ENCODE data around the gene RBM38.
"Not testable (repeated sequence)": the region's sequence is repeated elsewhere in the genome, so short reads cannot be mapped to it uniquely, and the experiment has no call there.

The RBM38 gene
- 101 to 150 reads per million in 2 experiments for total RNA-seq

DNA sequence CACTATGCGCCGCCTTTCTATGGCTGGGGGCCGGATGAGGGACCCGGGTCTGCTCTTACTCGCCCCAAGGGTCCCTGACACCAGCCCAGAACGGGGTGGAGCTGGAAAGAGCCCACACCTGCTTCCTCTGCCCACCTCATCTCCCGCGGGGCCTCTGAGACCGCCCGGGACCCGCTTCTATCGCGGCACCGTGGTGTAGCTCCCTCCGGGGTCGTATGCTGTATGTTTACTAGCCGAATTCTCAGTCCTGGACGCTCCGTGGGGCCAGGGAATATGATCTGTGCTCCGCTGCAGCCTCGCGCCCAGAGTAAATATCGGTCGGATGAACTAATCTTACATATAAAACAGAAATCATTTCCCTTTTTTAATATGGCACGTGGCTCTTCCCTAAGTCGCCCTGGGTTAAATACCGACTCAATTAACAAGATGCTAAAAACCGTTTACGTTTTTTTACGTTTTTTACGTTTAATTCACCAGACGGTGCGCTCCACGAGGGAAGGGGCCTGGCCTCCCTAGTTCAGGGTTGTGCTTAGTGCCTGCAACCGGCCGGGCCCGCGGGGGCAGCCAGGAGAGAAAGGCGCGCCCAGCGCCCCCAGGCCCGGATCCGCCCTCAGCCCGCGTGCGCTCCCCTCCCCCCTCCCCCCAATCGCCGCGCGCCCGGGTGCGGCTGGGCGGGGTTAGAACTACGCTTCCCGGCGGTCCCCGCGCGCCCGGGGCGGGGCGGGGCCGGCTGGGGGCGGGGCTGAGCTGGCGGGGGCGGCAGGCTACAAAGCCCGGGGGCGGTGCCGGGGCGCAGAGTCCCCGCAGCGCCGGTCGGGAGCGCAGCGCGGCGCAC is at the start of gene RBM38:
RBM38 (plus strand) TSS at position 793 of the 835 bp plus-strand sequence. CDS start 186 bp downstream, outside the sequence.
- DNase-seq (ENCODE audit: low read depth), result peak; percentile 64

DNA sequence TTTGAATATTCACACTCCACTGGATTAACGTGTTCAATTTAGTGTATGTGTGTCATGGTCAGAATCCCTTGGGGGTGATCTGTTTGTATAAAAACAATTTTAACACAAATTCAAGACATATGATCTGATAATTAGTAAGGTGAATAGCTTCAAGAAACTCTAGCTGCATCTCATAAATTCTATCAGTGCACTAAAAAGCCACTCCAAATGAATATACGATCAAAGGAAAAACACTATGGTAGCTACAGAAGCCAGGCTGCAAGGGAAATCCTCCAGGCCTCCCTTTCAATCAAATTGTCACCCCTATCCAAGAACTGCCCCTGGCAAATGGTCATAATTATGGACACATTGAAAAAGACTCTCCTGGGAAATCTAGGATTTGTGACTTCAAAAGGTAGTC is 49.5 kb upstream of the RBM38 start:
- DNase-seq (ENCODE audit: low read depth), result no peak

DNA sequence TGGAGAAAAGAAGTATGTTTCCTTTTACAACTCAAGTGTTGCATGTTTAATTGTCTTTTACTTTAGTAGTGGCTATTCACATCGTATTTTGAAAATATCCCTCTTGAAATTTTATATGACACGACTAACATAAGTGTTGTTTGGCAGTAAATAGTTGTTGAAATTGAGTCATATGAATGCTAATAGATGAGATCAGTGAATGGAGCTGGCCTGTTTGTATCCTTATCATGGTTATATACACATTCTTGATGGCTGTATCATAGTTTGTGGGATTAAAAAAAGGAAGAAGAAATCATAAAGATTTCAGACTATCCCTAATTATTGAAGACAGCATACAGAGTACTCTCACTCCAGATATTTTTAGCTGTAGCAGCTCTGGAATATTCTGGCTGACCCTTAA is 48.4 kb upstream of the RBM38 start:
- no peak for DNase-seq (ENCODE audit: low read depth)

DNA sequence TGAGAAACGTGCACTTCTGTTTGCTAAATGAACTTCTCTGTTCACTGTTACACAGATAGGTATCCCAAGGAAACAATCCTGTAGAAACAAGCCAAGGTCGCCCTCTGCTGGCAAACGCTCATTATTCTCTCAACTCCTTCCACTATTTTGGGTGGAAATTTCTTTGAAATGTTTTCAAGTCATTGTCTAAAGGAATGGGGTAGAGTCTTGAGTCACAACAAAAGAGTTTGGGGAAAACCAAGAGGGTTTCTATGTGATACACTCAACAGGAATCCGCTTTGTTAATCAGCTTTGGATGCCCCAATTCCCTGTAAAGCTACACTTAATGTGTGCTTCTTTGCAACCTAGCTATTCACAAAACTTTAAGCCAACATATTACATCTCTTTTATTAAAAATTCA is 44.7 kb upstream of the RBM38 start:
- peak; percentile 51 for DNase-seq (ENCODE audit: low read depth)

DNA sequence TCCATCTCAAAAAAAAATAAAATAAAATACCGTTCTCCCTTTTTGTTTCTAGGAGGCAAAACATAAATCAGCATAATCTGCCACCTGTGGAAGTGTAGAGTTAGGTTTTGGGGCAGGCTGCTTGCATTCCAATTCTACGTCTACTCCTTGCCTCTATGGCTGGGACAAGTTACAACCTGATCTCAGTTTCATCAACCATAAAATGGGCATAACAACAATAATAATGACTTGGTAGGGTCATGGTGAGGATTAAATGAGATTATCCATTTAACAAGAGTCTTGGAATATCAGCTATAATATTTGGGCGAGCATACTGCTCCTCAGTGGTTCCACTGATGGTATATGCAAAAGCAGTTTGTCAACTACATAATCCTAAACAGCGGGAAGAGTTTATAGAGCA is 43.8 kb upstream of the RBM38 start:
- no peak for DNase-seq (ENCODE audit: low read depth)

DNA sequence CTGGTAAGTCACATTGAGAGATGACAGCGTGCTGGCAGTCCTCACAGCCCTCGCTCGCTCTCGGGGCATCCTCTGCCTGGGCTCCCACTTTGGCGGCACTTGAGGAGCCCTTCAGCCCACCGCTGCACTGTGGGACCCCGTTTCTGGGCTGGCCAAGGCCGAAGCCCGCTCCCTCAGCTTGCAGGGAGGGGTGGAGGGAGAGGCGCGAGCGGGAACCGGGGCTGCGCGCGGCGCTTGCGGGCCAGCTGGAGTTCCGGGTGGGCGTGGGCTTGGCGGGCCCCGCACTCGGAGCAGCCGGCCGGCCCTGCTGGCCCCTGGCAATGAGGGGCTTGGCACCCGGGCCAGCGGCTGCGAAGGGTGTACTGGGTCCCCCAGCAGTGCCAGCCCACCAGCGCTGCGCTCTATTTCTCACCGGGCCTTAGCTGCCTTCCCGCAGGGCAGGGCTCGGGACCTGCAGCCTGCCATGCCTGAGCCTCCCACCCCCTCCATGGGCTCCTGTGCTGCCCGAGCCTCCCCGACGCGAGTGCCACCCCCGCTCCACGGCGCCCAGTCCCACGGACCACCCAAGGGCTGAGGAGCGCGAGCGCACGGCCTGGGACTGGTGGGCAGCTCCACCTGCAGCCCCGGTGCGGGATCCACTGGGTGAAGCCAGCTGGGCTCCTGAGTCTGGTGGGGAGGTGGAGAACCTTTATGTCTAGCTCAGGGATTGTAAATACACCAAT is 42.8 kb upstream of the RBM38 start:
- not testable (repeated sequence) for DNase-seq (ENCODE audit: low read depth)

DNA sequence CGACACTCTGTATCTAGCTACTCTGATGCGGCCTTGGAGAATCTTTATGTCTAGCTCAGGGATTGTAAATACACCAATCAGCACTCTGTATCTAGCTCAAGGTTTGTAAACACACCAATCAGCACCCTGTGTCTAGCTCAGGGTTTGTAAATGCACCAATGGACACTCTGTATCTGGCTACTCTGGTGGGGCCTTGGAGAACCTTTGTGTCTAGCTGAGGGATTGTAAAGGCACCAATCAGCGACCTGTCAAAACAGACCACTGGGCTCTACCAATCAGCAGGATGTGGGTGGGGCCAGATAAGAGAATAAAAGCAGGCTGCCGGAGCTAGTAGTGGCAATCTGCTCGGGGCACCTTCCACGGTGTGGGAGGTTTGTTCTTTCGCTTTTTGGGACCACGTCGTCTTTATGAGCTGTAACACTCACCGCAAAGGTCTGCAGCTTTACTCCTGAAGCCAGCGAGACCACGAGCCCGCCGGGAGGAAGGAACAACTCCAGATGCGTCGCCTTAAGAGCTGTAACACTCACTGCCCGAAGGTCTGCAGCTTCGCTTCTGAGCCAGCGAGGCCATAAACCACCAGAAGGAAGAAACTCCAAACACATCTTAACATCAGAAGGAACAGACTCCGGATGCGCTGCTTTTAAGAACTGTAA is 42.1 kb upstream of the RBM38 start:
- not testable (repeated sequence) for DNase-seq (ENCODE audit: low read depth)

DNA sequence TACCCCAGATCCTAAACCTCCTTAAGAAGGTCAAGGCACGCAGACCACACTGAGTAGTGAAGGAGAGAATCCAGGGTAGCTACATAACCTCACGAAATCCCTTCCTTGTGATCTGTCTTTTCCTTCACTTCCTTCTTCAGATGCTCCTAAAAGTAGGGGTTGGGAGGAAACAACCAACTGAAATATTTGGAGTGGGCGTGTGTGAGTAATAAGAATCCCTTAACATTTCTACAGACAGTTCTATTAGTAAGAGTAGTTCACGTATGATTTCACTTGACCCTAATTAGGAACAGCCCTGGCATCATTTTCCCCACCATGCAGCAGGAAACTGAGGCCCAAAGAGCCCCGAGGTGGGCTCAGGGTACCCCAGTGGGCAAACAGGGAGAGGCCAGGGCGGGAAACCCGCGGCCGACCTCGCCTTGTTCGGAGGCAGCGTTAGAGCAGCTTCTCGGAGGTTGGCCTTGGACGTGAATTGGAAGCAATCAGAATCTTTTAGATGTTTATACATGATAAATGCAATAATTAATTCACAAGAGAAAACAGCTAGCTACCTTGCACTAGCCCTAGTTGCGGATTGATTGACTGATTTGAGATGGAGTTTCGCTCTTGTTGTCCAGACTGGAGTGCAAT is 41.0 kb upstream of the RBM38 start:
- no peak for DNase-seq (ENCODE audit: low read depth)

DNA sequence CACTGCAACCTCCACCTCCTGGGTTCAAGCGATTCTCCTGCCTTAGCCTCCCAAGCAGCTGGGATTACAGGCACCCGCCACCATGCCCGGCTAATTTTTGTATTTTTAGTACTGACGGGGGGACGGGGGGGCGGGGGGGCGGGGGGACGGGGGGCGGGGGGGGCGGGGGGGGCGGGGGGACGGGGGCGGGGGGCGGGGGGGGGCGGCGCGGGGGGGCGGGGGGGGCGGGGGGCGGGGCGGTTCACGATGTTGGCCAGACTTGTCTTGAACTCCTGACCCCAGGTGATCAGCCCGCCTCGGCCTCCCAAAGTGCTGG is 40.5 kb upstream of the RBM38 start:
- not testable (repeated sequence) for DNase-seq (ENCODE audit: low read depth)

DNA sequence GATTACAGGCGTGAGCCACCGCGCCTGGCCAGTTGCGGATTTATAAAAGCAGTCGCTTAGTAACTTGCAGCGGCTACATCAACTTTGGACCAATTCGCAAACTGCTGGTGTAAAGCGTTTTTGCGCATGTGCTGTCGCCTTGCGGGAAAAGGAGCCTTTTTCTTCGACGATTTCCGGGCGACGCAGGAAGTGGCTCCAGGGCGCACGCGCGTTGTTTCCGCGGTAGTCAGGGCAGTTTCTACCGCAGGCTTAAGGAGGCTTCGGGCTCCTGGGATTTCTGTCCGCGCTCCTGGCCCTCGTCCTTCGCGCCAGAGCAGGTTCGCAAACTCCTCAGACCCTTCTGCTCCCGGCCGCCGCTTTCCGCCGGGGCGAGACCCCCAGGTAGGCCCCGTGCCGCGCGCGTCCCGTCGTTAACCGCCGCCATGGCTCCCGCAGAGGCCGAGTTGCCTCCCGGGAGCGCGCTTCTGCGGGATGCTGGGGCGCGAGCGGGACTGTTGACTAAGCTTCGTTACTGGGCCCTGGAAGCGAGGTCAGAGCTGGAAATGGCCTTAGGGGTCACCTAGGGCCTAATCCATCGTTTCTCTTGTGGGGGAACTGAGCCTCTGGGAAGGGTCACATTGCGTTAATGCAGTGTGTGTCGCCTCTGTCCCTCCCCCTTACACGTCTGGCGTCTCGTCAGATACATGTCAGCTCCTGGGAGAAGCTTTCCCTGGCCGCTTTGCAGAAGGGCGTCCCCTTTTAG is 40.0 kb upstream of the RBM38 start, which contains the start of gene RAE1:
RAE1 (plus strand) TSS at position 214 of the 742 bp plus-strand sequence. CDS start 2,784 bp downstream, outside the sequence.
- DNase-seq (ENCODE audit: low read depth), result peak; percentile 87

DNA sequence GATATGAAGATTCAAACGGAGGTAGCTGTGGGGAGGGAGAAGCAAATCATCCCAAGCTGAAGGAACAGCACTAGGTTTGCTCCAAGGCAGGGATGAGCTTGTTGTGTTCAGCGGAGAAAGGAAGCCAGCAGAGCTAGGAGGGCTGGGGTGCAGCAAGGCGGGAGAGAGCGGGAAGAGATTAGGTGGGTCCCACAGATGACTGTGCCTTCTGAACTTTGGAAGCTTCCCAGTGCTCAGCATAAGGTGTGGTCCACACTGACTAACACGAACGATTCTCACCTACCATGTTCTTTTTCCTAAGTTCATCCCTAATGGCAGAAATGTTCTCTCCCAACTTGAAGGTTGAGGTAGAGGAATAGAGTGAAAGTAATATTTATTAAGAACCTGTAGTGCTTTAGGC is 38.9 kb upstream of the RBM38 start:
- no peak for DNase-seq (ENCODE audit: low read depth)

DNA sequence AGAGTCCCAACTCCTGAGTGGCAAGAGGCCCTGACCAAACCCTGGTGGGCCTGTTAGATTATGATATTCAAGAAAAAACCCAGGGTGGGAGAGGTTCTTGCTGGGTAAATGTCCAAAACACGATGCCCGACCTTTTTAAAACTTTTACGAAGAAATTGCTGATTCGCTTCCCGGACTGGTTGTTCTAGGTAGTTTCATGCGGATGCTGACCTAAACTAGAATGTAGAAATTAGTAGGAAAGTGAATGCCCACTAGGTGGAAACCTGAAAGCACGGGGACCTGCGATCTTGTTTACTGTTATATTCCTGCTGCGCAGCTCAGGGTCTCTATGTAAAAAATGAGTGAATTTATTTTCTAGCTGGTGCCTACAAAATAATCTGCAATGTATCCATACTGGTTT is 37.8 kb upstream of the RBM38 start:
- DNase-seq (ENCODE audit: low read depth), result no peak

DNA sequence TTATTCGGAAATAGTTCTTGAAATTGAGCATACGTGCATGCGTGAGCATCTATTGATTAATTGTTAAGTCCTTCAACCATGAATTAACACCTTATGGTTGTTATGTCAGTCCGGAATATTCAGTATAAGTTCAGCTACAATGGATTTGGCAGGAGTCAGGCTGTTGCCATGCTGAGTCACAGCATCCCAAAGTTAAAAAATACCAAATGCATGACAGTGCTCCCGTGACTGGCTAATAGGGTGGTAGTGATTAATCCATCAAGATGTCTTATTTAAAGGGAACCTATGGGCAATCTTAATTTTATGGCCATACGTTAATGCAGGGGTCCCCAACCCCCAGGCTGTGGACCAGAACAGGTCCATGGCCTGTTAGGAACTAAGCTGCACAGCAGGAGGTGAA is 29.7 kb upstream of the RBM38 start:
- DNase-seq (ENCODE audit: low read depth), result no peak

DNA sequence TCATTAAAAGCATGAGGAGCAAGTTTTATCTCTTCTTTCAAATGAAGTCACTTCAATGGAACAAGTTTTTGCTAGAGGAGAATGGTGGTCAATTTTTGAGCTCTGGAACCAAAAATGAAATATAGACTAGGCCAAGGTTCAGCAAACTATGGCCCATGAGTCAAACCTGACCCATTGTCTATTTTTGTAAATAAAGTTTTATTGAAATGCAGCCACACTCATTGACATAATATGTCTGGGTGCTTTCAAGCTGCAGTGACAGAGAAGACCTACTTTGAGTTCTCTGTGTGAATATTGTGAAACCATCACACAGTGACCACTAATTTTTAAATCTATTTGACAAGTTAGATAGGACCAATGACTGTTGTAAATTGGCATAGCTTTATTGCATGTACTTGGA is 26.7 kb upstream of the RBM38 start:
- DNase-seq (ENCODE audit: low read depth), result no peak

DNA sequence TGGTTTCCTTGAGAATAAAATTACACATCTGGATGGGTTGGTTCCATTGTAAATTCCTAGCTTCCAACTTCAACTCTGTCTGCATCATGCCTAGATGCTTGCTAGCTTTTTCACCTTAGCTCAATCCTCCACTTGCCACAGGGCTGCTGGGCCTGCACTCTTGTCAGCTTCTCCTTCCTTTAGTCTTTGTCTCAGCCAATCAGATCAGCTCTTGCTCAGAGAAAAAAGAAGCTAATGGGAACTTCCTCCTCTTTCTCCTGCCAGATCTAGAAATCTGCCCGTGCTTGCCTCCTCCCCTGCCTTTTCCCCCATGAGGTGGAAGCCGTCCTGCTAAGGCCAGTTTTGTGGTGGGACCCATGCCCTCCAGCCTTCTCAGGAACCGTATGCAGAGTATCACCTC is 21.6 kb upstream of the RBM38 start:
- no peak for DNase-seq (ENCODE audit: low read depth)

DNA sequence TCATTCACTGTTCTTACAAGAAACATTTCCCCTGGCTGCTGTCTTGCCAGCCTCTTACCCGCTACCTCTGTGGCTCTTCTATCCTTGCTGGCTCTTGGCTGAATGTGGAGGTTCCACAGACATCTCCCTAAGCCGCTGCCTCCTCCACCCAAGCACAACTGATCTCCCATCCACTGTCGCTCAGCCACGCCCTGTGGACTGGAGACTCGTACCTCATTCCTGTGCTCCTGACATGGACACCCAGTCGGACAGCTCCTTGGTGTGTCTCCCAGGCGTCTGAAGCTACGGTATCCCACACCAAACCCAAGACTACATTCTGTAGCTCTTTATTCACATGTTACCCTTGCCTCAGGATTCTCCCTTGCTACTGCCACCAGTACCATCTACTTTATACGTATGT is 20.9 kb upstream of the RBM38 start:
- no peak for DNase-seq (ENCODE audit: low read depth)

DNA sequence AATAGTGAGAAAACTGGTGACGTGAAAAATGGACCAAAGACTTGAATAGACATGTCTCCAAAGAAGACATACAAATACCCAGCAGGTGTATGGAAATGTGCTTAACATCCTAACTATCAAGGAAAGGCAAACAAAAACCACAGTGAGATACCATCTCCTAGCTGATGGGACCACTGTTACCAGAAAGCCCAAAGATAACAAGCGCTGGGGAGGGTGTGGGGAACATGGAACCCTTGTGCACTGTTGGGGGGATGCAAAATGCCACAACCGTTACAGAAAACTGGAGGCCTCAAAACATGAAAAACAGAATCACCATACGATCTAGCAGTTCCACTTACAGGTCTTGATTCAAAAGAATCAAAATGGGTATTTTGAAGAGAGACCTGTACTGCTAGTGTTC is 19.8 kb upstream of the RBM38 start:
- no peak for DNase-seq (ENCODE audit: low read depth)

DNA sequence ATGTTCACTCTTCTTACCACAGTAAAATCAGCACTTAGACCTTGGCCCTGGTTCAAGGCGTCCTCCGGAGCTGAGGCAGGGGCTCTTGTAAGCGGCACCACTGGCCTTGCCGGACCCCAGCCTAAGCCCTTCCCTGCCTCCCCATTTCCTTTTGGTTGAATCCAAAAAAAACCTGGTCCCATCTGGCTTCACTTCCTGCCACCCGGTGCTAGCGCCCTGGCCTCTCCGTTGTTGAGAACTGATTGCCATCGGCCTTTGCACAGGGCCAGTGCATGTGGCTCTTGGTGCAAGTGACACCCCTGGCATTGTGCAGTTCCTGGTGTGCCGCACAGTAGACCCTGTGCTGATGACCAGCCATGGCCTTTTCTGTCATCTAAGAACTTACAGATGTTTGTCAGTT is 19.0 kb upstream of the RBM38 start:
- no peak for DNase-seq (ENCODE audit: low read depth)

DNA sequence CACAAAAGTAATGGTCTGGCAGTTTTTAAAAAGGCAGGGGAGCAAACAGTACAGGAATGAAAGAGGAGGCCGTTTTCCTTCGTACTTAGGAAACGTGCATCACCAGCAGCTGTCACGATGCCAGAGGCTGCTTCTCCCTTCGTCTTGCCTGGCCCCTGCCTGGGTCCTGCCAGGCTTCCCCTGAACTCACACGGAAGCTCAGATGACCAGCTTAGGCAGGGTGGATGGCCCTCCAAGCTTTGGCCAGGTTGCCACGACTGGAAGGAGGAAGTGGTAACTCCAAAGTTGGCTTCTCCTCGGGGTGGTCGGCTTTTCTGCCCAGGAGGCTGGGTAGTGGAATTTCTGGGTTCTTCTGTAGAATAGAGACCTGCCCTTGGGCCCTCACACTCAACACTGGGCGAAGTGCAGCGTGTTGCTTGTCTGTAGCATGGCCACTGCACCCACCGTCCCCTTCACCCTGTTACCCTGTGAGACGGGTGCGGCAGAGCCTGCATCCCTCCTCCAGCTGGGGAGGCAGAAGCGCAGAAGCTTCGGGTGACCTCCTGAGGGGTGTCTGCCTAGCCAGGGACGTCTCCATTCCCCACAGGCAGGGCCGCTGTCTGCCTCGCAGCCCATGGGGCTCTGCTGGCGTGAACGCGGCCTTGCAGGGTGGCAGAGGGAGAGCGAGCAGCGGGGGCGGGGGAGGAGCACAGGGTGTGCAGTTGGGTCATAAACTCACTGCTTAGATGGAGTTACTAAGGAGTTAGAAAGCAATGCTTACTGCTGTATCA is 18.4 kb upstream of the RBM38 start:
- no peak for DNase-seq (ENCODE audit: low read depth)

DNA sequence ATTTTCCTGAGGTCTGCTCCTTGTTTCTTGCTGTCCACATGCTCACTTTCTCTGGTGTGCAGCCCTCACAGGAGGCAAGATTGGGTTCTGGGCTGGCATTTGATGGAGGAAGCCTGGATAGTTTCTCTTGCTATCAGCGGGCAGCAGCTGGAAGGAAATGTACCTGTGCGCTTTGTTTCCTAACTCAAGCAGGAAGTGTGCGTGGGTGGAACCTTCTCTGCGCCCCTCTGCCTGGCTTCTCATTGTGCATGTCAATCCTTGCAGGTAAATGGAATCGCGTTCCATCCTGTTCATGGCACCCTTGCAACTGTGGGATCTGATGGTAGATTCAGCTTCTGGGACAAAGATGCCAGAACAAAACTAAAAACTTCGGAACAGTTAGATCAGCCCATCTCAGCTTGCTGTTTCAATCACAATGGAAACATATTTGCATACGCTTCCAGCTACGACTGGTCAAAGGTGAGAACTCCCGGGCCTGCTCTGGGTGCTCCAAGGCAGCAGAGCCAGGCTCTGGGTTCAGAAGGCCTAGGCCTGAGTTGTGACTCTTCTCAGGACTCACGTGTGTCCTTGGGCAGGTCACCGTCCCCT is 16.8 kb upstream of the RBM38 start:
- DNase-seq (ENCODE audit: low read depth), result no peak
